HTR-8/SVneo (cell line): ENCODE data around the gene COL27A1.
"Not testable (repeated sequence)": the region's sequence is repeated elsewhere in the genome, so short reads cannot be mapped to it uniquely, and the experiment has no call there.

Experiments used
- DNase-seq: peaks from one replicate; pipeline ENCODE4 v3.0.0; 2011; ENCODE audit warnings: low spot score, mixed read lengths; ENCODE audit not compliant: insufficient read length
- FAIRE-seq: peaks from 2 replicates; lab custom pipeline; 2011; peaks lifted over from hg19 to GRCh38; lab: Jason Lieb, UNC

The COL27A1 gene

DNA sequence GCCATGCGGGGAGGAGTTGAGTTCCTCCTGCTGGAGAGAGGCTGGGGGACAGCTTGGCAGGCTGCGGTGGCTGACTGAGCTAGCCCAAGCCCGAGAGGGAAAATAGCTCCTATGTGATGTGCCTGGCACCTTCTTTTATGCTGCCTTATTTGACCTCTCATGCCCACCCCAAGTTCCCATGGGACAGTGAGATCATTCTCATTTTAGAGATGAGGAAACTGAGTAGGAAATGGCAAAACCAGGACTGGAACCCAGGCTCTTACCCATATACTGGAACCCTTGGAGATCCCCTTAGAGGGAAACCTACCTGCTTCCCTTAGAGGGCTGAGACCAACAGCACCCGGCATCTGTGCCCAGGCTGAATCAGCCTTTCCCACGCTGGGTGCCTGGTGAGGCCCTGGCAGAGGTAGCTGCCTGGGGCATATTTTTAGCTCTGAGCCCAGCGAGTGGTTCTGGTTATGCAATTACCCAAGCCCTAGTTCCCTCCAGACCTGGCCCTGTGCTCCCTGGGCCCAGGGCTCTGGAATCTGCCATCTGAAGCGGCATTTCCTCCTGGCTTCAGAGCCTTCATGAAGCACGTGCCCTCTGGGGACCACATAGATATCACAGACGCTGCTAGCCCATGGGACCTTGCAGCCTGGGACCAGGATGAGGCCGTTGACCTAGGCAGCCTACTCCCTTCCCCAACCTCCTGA lies 23.6 kb downstream of the COL27A1 start:
- FAIRE-seq, result no peak
- no peak for DNase-seq

DNA sequence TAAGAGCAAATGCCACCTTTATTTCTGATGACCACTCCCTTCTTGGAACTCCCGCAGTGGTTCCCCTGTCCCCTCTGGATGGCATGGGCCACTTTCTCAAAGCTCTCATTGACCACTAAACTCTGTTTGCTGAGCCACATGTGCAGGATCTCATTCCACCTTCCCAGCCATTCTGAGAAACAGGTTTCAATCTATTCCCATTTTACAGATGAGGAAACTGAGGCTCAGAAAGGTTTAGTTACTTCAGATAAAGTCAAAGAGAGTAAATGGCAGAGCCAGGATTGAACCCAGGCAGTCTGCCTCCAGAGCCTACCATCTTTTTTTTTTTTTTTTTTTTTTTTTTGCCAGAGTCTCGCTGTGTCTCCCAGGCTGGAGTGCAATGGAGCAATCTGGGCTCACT lies 24.2 kb downstream of the COL27A1 start:
- DNase-seq (no peak), FAIRE-seq (no peak)

DNA sequence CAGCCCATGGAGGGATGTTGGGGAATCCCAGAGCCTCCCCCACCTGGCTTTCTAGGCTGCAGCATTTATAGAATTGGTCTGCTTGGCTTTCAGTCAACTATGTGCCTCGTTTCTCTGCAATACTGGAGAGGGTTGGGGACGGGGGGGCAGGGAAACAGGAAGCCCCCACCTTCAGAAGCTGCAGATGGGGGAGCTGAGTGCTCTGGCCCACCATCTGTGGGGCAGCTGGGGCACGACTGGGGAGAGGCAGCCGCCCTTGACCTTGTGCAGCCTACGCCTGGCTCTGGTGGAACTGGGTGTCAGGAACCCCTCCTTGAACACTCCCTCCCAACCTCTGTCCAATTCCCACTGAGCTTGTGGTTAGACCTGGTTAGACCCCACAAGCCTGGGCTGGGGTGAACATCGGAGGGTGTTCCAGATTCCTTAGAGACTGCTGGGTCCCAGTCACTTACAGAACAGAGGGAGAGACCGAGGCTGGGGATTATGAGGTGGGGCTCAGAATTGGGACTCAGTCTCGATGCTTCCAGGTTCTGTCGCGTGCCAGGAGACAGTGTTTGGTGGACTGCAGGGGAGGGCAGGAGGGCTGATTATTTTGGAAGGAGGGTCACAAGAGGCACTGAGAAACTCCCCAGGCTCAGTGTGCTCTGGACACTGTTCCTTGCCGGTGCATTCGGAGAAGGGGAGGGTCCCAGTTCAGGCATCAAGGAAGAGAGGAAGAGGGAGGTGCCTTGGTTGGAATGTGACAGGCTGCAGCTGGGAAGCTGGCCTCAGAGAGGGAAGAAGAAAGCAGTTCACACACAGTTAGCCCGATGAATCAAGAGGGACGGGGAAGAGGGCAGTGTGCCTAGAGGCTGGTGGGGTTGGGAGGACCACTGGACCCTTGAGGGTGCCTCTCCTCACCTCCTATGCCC lies 25.6 kb downstream of the COL27A1 start:
- DNase-seq (no peak), FAIRE-seq (no peak)

DNA sequence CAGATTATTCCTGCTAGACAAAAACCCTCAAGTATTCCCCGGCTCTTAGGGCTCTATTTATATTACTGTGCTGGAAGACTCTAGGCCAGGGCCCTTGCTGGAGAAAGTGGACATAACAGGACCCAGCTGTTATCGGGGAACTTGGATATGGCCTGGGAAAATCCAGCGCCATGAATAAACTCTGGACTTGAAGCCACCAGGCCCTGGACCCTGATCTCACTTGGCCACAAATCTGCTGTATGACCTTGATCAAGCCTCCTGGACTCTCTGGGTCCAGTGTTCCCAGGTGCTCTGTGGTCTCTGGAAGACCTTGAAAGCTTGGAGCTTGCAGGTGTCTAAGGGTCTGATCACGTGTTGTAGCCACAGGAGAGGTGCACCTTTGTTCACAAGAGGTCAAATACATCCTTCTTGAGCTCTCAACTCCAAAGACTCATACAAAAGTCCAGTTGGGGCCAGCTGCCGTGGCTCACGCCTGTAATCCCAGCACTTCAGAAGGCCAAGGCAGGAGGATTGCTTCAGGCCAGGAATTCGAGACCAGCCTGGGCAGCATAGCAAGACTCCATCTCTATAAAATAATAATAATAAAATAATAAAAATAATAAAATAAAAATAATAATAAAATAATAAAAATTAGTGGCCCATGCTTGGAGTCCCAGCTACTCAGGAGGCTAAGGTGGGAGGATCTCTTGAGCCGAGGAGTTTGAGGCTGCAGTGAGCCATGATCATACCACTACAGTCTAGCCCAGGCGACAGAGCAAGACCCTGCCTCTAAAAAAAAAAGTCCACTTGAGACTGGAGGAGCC lies 26.5 kb downstream of the COL27A1 start:
- DNase-seq (no peak), FAIRE-seq (no peak)

DNA sequence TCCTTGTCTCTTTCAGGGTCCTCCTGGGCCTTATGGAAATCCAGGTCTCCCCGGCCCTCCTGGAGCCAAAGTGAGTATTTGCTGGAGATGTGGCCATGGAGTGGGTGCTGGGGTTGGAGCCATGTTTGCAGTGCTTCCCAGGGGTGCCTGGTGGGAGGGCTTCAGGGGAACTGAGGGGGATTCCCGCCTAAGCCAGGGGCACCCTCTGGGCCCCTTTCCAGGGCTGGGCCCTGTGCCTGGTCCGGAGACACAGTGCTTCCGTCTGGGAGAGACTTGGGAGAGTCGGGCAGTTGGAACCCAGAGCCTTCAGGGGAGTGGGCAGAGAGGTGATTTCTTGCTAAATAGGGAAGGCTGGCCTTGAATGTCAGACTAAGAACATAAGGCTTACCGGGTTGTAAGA lies 27.7 kb downstream of the COL27A1 start:
- no peak for FAIRE-seq
- no peak for DNase-seq

DNA sequence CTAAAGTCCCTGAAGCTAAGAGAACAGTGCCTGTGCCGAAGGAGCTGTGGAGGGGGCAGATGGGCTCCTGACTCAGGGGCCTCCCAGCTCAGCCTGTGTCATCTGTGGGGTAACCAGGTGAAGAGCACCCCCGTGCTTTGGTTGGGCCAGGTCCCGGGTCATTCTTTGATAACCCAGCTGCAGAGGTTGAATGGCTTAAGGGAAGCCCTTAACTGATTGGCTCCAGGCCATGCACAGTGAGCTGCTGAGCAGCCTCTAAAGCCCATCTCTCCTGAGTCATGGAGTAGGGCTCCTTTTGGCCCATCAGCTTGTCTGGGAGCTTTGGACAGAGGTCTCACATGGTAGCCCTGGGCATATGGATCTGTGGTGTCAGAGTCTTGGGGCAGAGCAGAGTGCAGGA lies 28.7 kb downstream of the COL27A1 start:
- no peak for FAIRE-seq
- no peak for DNase-seq

DNA sequence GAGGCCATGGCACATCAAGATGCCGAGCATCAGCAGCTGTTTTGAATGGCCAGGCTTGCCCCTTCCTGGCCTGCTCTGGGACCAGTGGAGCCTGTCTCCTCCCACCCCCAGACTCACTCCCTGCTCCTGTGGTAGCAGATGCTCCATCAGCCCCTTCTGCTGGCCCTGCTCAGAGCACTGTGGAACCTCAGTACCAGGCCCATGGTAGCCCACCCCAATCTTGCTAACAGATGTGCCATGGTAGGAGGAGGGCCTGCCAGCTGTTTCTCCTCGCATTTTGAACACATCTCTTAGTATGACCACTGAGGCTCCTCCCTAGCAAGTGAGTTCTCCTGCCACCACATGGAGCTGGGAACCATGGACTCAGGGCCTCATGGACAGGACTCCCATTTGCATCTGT lies 29.5 kb downstream of the COL27A1 start:
- FAIRE-seq, result no peak
- DNase-seq, result no peak

DNA sequence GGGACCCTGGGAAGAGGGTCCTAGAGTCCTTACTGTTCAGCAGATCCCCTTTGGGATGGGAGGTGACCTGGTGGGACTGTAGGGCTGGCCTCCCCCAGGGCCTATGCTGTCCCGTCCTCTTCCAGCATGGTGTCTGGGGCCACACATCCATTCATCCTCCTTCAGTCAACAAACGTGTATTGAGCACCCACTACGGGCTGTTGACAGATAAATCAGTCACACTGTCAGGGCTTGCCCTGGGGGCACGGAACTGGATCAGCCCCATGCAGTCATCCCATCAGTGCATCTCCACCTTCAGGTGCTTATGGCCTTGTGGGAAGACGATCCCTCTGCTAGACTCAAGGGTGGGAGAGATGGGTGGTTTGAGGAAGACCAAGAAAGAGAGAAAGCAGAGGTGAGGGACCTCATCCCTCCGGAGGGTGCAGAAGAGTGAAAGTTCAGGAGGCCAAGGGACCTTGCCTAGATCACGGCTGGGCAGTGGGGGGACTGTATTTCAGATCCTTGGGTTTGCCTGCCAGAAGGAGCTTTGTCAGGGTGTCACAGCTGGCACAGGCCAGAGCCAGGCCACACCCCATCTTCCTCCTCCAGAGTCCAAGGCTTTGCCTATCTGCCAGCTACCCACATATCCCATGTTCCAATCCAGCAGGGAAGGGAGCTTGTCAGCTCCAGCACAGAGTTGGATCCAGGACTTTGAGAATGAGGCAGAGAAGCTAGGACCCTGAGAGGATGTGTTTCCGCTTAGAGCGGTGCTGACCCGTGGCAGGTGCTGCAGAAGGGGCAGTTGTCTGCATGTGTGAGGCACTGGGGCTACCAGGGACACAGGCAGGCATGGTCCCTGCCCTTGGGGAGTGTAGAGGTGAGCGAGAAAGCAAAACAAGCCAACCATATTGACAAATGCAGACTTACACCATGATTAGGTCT lies 30.5 kb downstream of the COL27A1 start:
- DNase-seq (no peak), FAIRE-seq (no peak)

DNA sequence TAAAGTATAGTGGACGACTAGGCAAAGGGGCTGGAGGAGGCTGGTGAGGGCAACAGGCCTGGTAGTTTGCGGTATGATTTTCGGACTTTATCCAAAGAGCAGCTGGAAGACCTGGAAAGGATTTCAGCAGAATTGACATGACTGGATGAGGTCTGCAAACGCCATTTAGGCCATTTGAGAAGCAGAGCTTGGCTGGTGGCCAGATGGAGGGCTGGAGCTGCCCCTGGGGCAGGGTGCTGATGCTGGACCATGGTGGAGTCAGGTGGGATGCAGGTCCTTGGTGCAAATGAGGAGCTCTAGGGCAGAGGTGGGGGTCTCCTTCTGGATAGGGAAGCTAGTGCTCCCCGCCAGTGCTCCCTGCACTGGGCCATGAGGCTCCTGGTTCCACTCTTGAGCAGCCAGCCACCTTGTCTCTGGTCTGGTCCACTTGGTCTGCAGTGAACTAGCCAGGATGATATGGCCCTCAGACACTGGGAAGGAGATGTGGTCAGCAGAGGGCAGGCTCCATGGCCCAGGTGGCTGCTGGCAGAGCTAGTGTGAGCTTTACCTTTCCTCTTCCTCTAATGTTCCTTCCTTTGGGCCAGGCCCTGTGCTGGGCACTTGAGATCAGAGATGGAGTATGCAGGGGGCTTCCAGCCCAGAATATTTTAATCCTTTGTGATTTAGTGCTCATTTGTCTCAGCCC lies 31.4 kb downstream of the COL27A1 start:
- no peak for DNase-seq
- FAIRE-seq, result no peak

DNA sequence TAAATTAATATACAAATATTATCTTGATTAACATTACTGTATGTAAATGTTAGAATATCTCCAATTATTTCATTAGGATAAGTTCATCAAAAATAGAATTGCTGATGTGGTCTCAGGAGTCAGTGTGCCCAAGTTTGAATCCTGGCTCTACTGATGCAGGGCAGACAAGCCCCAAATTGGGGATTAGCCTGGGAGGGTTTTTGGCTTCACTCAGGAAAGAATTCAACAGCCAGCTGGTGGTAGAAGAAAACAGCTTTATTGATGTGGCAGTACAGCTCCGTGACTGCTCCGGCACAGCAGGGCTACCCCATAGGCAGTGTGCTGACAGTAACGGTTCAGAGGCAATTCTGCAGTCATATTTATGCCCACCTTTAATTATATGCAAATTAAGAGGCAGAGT lies 32.5 kb downstream of the COL27A1 start:
- FAIRE-seq, result no peak

DNA sequence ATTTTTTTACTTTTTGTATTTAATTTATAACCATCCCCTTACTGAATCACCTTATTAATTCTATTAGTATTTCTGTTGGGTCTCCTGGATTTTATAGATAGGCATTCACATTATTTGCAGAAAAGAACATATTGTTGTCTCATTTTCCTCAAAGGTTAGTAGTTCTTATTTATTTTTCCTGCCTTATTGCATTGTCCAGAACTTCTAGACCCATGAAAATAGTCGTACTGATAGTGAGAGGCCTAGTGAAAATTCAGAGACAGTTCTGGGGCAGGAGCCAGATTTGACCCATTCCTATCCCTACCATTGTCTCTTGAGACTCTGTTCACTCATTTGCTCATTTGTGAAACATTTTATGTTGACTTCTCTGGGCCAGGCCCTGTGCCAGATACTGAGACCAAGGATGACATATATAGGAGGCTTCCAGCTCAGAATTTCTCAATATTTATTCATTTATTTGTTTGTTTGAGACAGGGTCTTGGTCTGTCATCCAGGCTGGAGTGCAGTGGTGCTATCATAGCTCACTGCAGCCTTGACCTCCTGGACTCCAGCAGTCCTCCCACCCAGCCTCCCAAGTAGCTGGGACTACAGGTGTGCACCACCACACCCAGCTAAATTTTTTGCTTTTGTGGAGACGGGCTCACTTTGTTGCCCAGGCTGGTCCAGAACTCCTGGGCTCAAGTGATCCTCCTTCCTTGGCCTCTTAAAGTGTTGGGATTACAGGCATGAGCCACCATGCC lies 34.7 kb downstream of the COL27A1 start:
- FAIRE-seq, result no peak
- no peak for DNase-seq

More for the DNA sequence above, 32.5 kb downstream of the COL27A1 start:
- DNase-seq, result no peak

DNA sequence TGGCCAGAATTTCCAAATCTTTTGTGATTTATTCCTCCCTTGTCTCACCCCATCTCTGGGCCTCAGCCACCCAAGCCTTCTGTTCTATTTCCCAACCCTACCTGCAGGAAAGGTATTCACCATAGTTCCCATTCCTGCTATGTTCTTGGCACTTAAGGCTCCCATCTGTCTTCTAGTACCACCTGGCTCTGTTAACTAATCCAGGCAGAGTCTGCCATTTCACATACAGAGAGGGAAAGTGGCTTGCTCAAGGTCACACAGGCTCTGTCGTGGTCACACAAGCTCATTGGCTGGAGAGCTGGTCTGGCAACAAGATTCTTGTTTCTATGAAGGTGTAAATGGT lies 35.2 kb downstream of the COL27A1 start:
- FAIRE-seq, result no peak
- no peak for DNase-seq

DNA sequence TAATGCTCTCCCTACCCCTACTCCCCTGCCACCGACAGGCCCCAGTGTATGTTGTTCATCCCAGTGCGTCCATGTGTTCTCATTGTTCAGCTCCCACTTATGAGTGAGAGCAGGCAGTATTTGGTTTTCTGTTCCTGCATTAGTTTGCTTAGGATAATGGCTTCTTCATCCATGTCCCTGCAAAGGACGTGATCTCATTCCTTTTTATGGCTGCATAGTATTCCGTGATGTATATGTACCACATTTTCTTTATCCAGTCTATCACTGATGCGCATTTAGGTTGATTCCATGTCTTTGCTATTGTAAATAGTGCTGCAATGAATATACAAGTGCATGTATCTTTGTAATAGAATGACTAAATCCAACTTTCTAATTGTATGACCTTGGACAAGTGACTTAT lies 36.1 kb downstream of the COL27A1 start:
- FAIRE-seq, DNase-seq: not testable (repeated sequence)

DNA sequence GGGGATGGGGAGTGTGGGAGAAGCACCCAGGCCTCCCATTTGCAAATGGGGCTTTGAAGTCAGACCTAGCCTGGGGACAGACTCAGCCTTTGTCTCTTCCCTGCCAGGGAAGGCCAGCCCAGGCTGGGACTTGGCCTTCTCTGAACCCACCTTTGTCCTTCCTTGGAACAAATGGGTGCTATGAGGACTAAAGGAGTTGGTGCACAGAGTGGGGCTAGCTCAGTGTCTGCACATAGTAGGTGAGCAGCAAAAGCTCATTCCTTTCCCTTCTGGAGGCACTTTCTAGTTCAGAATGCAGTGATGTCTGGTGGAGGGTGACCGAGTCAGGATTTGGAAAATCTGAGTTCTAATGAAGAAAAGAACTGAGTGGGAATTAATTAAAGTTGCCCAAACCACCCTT lies 37.2 kb downstream of the COL27A1 start:
- FAIRE-seq (no peak), DNase-seq (no peak)

DNA sequence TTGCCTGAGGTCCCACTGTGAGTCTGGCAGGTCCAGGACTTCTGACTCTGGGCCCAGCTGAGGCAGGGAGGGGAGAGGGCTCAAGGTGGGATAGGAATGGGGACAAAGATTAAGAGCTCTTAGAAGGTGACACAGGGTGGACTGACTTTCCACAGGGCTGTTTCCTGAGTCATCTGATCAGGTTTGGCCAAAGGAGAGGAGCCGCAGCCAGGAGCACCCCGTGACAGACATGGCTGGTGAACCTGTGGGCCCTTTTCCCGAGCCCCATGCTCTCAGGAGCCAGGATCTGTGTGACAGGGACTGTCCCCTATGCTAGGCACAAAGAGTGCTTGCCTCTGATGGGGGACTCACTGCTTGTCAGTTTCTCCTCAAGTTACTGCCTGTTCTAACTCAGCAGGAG lies 37.8 kb downstream of the COL27A1 start:
- no peak for FAIRE-seq

DNA sequence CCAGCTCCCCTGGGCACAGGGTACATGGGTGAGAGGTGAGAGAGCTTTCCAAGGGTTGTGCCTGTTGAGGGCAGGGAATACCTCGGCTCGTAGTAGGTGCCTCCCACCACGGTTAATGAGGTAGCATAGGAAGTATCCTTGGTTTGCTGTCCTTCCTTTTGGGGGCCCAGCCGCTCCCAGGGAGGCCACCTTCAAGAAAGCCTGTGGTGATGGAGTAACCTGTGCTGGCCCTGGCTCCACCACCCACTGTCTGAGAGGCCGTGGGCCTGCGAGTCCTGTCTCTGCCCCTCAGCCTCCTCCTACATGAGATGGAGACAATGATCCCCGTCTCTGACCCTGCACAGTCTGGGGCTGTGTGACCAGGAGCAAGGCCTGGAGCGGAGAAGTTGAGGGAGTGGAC lies 40.8 kb downstream of the COL27A1 start:
- FAIRE-seq, result no peak

More for the DNA sequence above, 37.8 kb downstream of the COL27A1 start:
- no peak for DNase-seq

DNA sequence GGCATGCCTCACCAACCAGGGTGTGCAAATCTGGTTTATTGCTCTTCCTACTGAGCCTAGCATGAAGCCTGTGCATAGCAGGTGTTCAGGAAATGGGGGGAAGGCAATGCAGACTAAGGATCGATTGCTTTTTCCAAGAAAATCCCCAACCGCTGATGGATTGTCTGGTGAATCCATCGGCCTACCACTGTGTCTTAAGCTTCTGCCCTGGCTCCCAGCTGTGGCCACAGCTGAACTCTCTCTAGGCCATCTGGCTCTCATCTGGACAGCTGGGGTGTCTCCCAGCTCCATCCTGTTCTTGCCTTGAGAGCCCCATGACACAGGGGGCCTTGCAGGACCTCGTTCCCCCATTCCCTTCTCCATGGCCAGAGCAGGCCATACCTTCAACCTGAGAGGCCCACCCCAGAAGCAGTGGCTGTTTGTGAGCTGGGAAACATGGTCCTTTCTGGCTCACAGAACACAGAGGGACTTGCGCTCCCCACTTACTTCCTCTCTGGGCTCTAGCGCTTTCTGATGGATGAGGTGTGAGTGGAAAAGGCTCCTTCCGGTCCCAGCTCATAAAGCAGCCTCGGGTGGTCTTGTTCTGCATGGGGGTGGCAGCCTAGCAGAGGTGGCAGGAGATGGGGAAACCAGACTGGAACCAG lies 41.8 kb downstream of the COL27A1 start:
- DNase-seq, result no peak
- FAIRE-seq, result no peak

More for the DNA sequence above, 40.8 kb downstream of the COL27A1 start:
- no peak for DNase-seq
